ENCODE results near the gene DNAH2. TPM values are rescaled to one million over a fixed set of nuclear protein-coding genes. Genes with fewer than 3 reads are reported as not detected.

Gene DNAH2
- total and polyA plus RNA-seq, 9 of the 15 experiments (the other 6 are each of a cell fraction or from before 2014, with no cell fraction given): 0.03 TPM; not detected in 8

- TF ChIP-seq, protein P1, sequence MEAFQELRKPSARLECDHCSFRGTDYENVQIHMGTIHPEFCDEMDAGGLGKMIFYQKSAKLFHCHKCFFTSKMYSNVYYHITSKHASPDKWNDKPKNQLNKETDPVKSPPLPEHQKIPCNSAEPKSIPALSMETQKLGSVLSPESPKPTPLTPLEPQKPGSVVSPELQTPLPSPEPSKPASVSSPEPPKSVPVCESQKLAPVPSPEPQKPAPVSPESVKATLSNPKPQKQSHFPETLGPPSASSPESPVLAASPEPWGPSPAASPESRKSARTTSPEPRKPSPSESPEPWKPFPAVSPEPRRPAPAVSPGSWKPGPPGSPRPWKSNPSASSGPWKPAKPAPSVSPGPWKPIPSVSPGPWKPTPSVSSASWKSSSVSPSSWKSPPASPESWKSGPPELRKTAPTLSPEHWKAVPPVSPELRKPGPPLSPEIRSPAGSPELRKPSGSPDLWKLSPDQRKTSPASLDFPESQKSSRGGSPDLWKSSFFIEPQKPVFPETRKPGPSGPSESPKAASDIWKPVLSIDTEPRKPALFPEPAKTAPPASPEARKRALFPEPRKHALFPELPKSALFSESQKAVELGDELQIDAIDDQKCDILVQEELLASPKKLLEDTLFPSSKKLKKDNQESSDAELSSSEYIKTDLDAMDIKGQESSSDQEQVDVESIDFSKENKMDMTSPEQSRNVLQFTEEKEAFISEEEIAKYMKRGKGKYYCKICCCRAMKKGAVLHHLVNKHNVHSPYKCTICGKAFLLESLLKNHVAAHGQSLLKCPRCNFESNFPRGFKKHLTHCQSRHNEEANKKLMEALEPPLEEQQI (IDR thresholded peaks at IDR 0.05): no peak
- TF ChIP-seq, protein P2, sequence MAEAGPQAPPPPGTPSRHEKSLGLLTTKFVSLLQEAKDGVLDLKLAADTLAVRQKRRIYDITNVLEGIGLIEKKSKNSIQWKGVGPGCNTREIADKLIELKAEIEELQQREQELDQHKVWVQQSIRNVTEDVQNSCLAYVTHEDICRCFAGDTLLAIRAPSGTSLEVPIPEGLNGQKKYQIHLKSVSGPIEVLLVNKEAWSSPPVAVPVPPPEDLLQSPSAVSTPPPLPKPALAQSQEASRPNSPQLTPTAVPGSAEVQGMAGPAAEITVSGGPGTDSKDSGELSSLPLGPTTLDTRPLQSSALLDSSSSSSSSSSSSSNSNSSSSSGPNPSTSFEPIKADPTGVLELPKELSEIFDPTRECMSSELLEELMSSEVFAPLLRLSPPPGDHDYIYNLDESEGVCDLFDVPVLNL (CRISPR knock-in tag; IDR thresholded peaks at IDR 0.05; ENCODE audit: low read depth): no peak
- TF ChIP-seq, protein P3, sequence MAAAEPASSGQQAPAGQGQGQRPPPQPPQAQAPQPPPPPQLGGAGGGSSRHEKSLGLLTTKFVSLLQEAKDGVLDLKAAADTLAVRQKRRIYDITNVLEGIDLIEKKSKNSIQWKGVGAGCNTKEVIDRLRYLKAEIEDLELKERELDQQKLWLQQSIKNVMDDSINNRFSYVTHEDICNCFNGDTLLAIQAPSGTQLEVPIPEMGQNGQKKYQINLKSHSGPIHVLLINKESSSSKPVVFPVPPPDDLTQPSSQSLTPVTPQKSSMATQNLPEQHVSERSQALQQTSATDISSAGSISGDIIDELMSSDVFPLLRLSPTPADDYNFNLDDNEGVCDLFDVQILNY (CRISPR knock-in tag; IDR thresholded peaks at IDR 0.05): no peak
- TF ChIP-seq HOXB6 (CRISPR knock-in tag; IDR thresholded peaks at IDR 0.05; ENCODE audit: borderline replicate concordance) (no peak), CTCFL (IDR thresholded peaks at IDR 0.05; ENCODE audit: borderline replicate concordance, insufficient read depth, low read depth, low read length, poor library complexity, severe bottlenecking) (no peak), TFAM (CRISPR knock-in tag; conservative IDR thresholded peaks at IDR 0.05) (no peak), JUN (IDR thresholded peaks at IDR 0.05; ENCODE audit: borderline replicate concordance, low read depth, low read length) (peak; percentile 21; the same call in 1 of the 2 replicates), JUN (CRISPR knock-in tag; IDR thresholded peaks at IDR 0.05; ENCODE audit: borderline replicate concordance) (no peak), ATF7 (IDR thresholded peaks at IDR 0.05) (no peak), ZC3H11A (IDR thresholded peaks at IDR 0.05; ENCODE audit: low read depth, low read length) (no peak; the same call in 1 of the 2 replicates)
- TF ChIP-seq, protein P4, sequence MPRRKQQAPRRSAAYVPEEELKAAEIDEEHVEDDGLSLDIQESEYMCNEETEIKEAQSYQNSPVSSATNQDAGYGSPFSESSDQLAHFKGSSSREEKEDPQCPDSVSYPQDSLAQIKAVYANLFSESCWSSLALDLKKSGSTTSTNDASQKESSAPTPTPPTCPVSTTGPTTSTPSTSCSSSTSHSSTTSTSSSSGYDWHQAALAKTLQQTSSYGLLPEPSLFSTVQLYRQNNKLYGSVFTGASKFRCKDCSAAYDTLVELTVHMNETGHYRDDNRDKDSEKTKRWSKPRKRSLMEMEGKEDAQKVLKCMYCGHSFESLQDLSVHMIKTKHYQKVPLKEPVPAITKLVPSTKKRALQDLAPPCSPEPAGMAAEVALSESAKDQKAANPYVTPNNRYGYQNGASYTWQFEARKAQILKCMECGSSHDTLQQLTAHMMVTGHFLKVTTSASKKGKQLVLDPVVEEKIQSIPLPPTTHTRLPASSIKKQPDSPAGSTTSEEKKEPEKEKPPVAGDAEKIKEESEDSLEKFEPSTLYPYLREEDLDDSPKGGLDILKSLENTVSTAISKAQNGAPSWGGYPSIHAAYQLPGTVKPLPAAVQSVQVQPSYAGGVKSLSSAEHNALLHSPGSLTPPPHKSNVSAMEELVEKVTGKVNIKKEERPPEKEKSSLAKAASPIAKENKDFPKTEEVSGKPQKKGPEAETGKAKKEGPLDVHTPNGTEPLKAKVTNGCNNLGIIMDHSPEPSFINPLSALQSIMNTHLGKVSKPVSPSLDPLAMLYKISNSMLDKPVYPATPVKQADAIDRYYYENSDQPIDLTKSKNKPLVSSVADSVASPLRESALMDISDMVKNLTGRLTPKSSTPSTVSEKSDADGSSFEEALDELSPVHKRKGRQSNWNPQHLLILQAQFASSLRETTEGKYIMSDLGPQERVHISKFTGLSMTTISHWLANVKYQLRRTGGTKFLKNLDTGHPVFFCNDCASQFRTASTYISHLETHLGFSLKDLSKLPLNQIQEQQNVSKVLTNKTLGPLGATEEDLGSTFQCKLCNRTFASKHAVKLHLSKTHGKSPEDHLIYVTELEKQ (CRISPR knock-in tag; IDR thresholded peaks at IDR 0.05): no peak
Measured at GRCh38 chr17:7687072-7687907, 30.3 kb upstream of the DNAH2 start, which contains the start of gene TP53 (continued).

Measured in K562 (cell line).